ENCODE measurements around the gene TEAD4.

The TEAD4 gene

DNA sequence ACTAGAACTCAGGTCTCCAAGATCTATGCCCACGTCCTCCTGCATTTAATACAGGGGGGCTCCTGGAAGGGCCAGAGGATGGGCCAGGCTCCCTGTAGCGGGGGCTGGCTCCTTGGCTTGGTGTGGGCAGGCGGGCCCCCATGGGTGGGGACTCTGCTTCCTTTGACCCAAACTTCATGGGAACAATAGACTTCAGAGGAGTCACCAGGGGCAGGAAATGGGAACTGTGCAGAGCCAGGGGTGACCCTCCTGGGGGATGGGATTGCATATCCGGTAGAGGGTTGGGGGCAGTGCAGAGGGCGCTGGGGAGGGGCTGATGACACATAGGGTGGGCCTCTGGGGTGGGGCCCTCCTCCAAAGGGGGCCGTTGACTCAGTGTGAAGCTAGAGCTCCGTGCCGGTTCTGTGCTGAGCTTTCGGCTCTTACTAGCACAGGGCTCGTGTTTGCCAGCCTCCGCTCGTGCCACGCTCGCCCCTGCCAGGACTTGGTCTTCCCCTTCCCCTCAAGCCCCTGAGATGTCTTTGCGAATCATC is 4.6 kb downstream of the TEAD4 start:
- Histone ChIP-seq H3K9me2 (replicated peaks; ENCODE audit: insufficient read depth, low read length) (no peaks in the 10 kb centered on the region), H3F3A (ENCODE audit: insufficient read depth) (no peaks in the 10 kb centered on the region), H3K27ac (ENCODE audit: low read depth, low read length) (no peak overlapping the region), H3K4me3 (ENCODE audit: insufficient read depth, low read length, poor library complexity, severe bottlenecking) (no peak overlapping the region), H3K27me3 (ENCODE audit: low read length) (no peaks in the 10 kb centered on the region), H3K79me2 (ENCODE audit: insufficient read depth, low read length) (peaks cover 42% of the 10 kb centered on the region), H3K9ac (ENCODE audit: low read length) (no peak overlapping the region), H3K9me3 (ENCODE audit: insufficient read depth, low read length) (no peaks in the 10 kb centered on the region), H4K20me1 (ENCODE audit: low read depth, low read length) (peaks cover 4% of the 10 kb centered on the region; the same call in 1 of the 2 replicates), H2AFZ (ENCODE audit: low read depth, low read length, severe bottlenecking) (no peak overlapping the region), H3K36me3 (ENCODE audit: low read length) (no peaks in the 10 kb centered on the region), H3K4me2 (ENCODE audit: low read depth, low read length, poor library complexity, severe bottlenecking) (no peak overlapping the region)
- TF ChIP-seq, protein P1, sequence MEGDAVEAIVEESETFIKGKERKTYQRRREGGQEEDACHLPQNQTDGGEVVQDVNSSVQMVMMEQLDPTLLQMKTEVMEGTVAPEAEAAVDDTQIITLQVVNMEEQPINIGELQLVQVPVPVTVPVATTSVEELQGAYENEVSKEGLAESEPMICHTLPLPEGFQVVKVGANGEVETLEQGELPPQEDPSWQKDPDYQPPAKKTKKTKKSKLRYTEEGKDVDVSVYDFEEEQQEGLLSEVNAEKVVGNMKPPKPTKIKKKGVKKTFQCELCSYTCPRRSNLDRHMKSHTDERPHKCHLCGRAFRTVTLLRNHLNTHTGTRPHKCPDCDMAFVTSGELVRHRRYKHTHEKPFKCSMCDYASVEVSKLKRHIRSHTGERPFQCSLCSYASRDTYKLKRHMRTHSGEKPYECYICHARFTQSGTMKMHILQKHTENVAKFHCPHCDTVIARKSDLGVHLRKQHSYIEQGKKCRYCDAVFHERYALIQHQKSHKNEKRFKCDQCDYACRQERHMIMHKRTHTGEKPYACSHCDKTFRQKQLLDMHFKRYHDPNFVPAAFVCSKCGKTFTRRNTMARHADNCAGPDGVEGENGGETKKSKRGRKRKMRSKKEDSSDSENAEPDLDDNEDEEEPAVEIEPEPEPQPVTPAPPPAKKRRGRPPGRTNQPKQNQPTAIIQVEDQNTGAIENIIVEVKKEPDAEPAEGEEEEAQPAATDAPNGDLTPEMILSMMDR (IDR thresholded peaks at IDR 0.05; ENCODE audit: insufficient read depth, low read length, poor library complexity, severe bottlenecking) = no peak
- no peak for TF ChIP-seq EZH2phosphoT487 (conservative IDR thresholded peaks at IDR 0.05; ENCODE audit: low read length)

GRCh38 chr12:2967651-2968050 is 8.5 kb downstream of the TEAD4 start:
- Histone ChIP-seq H3K79me2 (ENCODE audit: insufficient read depth, low read length) (peaks cover 24% of the 10 kb centered on the region; the same call in 1 of the 2 replicates), H3K9me2 (replicated peaks; ENCODE audit: insufficient read depth, low read length) (no peaks in the 10 kb centered on the region), H3K27ac (ENCODE audit: low read depth, low read length) (no peak overlapping the region), H3K4me3 (ENCODE audit: insufficient read depth, low read length, poor library complexity, severe bottlenecking) (no peak overlapping the region), H3F3A (ENCODE audit: insufficient read depth) (no peaks in the 10 kb centered on the region), H3K4me2 (ENCODE audit: low read depth, low read length, poor library complexity, severe bottlenecking) (no peak overlapping the region), H3K9me3 (ENCODE audit: insufficient read depth, low read length) (no peaks in the 10 kb centered on the region), H3K36me3 (ENCODE audit: low read length) (no peaks in the 10 kb centered on the region), H4K20me1 (ENCODE audit: low read depth, low read length) (no peaks in the 10 kb centered on the region), H3K27me3 (ENCODE audit: low read length) (no peaks in the 10 kb centered on the region), H2AFZ (ENCODE audit: low read depth, low read length, severe bottlenecking) (no peak overlapping the region), H3K9ac (ENCODE audit: low read length) (no peak overlapping the region)
- TF ChIP-seq EZH2phosphoT487 (conservative IDR thresholded peaks at IDR 0.05; ENCODE audit: low read length) = no peak

DNA sequence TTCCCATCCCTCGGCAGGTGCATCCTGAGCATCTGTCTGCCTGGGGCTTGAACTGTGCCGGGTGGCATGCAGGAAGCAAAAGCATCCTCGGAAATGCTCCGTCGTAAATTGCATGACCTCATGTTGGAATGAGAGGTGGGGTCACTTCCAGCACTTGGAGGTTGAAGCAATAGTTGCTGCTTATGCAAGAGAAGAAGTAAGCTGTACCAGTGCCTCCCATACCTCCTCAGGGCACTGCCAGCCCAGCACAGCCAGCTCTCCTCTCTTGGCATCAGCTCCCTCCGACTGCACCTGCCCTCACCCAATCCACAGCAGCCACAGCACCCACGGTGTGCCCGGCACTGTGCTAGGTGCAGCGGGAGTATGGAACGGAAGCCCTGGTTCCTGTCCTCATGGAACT is 11.5 kb downstream of the TEAD4 start:
- H3K79me2 ChIP-seq (ENCODE audit: insufficient read depth, low read length) = peaks cover 19% of the 10 kb centered on the region; the same call in 1 of the 2 replicates
- no peaks in the 10 kb centered on the region for H4K20me1 ChIP-seq (ENCODE audit: low read depth, low read length)
- no peak overlapping the region for H3K9ac ChIP-seq (ENCODE audit: low read length)
- H3K9me3 ChIP-seq (ENCODE audit: insufficient read depth, low read length) = no peaks in the 10 kb centered on the region
- no peaks in the 10 kb centered on the region for H3K36me3 ChIP-seq (ENCODE audit: low read length)
- H3F3A ChIP-seq (ENCODE audit: insufficient read depth) = no peaks in the 10 kb centered on the region
- no peak for TF ChIP-seq EZH2phosphoT487 (conservative IDR thresholded peaks at IDR 0.05; ENCODE audit: low read length)
- TF ChIP-seq, protein P1 (IDR thresholded peaks at IDR 0.05; ENCODE audit: insufficient read depth, low read length, poor library complexity, severe bottlenecking) = no peak
- no peaks in the 10 kb centered on the region for H3K27me3 ChIP-seq (ENCODE audit: low read length)
- H3K4me2 ChIP-seq (ENCODE audit: low read depth, low read length, poor library complexity, severe bottlenecking) = no peak overlapping the region
- no peak overlapping the region for H3K27ac ChIP-seq (ENCODE audit: low read depth, low read length)
- no peak overlapping the region for H3K4me3 ChIP-seq (ENCODE audit: insufficient read depth, low read length, poor library complexity, severe bottlenecking)
- no peak overlapping the region for H2AFZ ChIP-seq (ENCODE audit: low read depth, low read length, severe bottlenecking)
- no peaks in the 10 kb centered on the region for H3K9me2 ChIP-seq (replicated peaks; ENCODE audit: insufficient read depth, low read length)

DNA sequence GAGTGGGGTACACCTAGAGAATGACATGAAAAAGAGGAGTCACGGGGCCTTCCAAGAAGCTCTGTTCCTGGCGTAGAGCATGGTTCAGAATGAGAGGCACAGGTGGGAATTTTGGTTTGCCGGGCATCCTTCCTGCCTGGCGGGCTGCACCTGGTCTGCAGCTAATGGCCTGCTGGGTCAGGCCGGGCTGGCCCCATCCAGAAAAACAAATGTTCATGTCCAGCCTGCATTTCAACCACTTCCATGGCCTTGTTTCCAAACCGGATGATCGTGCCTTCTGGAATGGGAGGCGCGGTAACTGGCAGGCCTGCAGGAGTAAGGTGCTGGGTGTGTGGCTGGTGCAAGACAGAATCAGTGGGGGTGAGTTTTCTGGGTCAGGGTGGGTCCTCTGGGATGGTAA is 14.4 kb downstream of the TEAD4 start:
- H2AFZ ChIP-seq (ENCODE audit: low read depth, low read length, severe bottlenecking) = no peak overlapping the region
- TF ChIP-seq, protein P1 (IDR thresholded peaks at IDR 0.05; ENCODE audit: insufficient read depth, low read length, poor library complexity, severe bottlenecking) = no peak
- no peak for TF ChIP-seq EZH2phosphoT487 (conservative IDR thresholded peaks at IDR 0.05; ENCODE audit: low read length)
- H3F3A ChIP-seq (ENCODE audit: insufficient read depth) = no peaks in the 10 kb centered on the region
- H3K36me3 ChIP-seq (ENCODE audit: low read length) = no peaks in the 10 kb centered on the region
- no peaks in the 10 kb centered on the region for H3K27me3 ChIP-seq (ENCODE audit: low read length)
- peaks cover 6% of the 10 kb centered on the region; the same call in 1 of the 2 replicates for H3K79me2 ChIP-seq (ENCODE audit: insufficient read depth, low read length)
- H3K4me3 ChIP-seq (ENCODE audit: insufficient read depth, low read length, poor library complexity, severe bottlenecking) = no peak overlapping the region
- H3K4me2 ChIP-seq (ENCODE audit: low read depth, low read length, poor library complexity, severe bottlenecking) = no peak overlapping the region
- H3K9ac ChIP-seq (ENCODE audit: low read length) = no peak overlapping the region
- no peaks in the 10 kb centered on the region for H4K20me1 ChIP-seq (ENCODE audit: low read depth, low read length)
- H3K27ac ChIP-seq (ENCODE audit: low read depth, low read length) = no peak overlapping the region
- H3K9me2 ChIP-seq (replicated peaks; ENCODE audit: insufficient read depth, low read length) = no peaks in the 10 kb centered on the region
- no peaks in the 10 kb centered on the region for H3K9me3 ChIP-seq (ENCODE audit: insufficient read depth, low read length)
